T-helper 17 cell (primary cell): ENCODE measurements around the gene HOXD4. TPM values are rescaled to one million over a fixed set of nuclear protein-coding genes. Genes with fewer than 3 reads are reported as not detected.

Experiments used
- ATAC-seq: fragments of 150-1000 bp; cut with Tn5 transposase; 2 replicates; pipeline ENCODE4 v1.10.0; 2021; ENCODE audit warnings: mild to moderate bottlenecking, moderate library complexity
- DNase-seq, 3 donors: peaks; one replicate each; pipeline versions ENCODE4 v3.0.0 to v3.0.0-alpha.2; 2020 to 2021
- H3K9me3 ChIP-seq: one replicate; pipeline ENCODE4 v1.7.0; 2013; ENCODE audit warnings: low read length, mild to moderate bottlenecking; ENCODE audit not compliant: control insufficient read depth, poor library complexity, severe bottlenecking
- H3K27ac Mint-ChIP-seq: one replicate; pipeline ENCODE4 v1.8.0; 2022; ENCODE audit warnings: mild to moderate bottlenecking, moderate library complexity, mixed read lengths
- H3K27me3 Mint-ChIP-seq: one replicate; pipeline ENCODE4 v1.8.0; 2022; ENCODE audit warnings: mixed read lengths
- H3K36me3 Mint-ChIP-seq: one replicate; pipeline ENCODE4 v1.8.0; 2022; ENCODE audit warnings: low read depth, mixed read lengths
- H3K4me1 Mint-ChIP-seq: one replicate; pipeline ENCODE4 v1.8.0; 2022; ENCODE audit warnings: mild to moderate bottlenecking, mixed read lengths
- H3K4me3 Mint-ChIP-seq: one replicate; pipeline ENCODE4 v1.8.0; 2022; ENCODE audit warnings: mild to moderate bottlenecking, moderate library complexity, mixed read lengths
- total RNA-seq, 4 donors: library from RNA in 2 of 4; stranded (reverse) in 2 of 4; gene quantifications; one replicate each; pipeline ENCODE4 v1.2.3 and lab custom pipeline; 2022 to 2026

Gene HOXD4
- total RNA-seq, 2 donors from 2014 or later, result not detected

DNA sequence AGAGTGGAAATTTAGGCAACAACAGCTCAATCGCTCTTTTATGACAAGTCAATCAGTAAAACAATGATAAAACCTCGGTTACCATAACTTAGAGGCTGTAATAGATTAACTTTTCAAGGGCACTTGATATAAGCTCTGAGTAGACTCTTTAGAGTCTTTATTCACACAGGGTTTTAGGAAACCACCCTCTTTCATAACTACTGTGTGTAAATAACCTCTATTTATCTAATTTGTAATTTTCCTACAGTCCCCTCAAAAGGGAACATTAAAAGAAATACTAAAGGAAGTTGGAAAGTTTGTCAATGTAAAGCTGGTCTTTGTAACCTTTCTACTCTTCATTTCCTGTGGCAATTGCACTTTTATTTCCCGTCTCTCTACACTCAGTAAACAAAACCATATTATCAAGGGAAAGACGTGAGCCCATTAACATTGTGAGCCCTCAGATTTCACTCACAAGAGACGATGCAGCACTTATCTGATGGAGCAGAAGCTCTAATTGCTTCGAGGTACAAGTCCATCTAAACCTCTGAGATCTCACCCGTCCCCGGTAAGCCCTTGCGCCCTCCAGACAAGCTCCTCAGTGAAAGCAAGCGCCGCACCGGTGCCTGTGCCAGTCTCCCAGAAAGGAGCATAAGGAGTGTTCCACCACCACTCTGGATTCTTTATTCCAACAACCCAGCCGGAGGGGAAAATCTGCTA is 36.0 kb downstream of the HOXD4 start:
- H3K9me3 ChIP-seq, result no peaks in the 10 kb centered on the region
- no peak for DNase-seq
- peaks cover 79% of the 10 kb centered on the region for H3K27me3 Mint-ChIP-seq
- H3K27ac Mint-ChIP-seq, result no peak overlapping the region
- ATAC-seq, result no peak
- H3K4me3 Mint-ChIP-seq, result peak overlapping the region; percentile 88
- H3K4me1 Mint-ChIP-seq, result peaks cover 21% of the 10 kb centered on the region
- peaks cover 4% of the 10 kb centered on the region for H3K36me3 Mint-ChIP-seq

DNA sequence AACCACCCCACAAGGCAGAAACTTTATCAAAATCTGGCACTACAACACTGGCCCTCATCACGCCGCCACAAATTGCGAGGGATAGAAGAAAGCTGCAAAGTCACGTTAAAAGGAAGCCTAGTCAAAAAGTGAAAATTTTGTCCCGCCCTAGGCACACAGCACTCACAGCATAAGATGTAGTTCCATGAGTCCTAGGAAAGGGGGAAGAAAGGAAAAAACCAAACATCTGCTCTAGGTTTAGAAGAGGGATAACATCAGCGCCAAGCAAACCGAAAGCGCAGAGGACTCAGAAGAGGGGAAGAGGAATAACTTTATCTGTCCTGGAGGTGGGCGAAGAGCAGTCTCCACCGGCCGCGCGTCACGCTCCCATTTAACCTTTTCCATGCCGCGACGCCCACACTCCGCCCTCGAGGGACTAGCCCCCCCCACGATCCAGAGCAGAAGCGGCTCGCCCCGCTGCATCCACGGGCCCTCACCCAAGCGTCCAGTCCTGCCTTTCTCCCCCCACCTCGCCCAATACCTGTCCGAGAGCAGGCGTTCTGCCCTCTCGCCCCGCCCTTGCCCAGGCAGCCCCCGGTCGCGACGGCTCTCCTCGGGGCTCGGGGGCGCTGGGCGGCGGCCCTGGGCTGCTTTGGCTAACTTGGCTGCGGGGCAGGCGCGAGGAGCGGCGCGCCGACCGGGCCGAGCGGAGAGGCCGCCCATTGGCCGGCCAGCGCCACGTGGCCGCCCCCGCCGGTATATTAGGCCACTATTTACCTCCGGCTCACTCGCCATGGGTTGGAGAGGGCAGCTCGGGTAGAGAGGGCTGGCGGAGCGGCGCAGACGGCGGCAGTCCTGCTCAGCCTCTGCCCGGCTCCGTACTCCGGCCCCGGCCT is 36.8 kb downstream of the HOXD4 start, which contains the start of gene HOXD1:
TSS of gene HOXD1 (plus strand) at position 770 of the 875 bp plus-strand sequence. CDS start 134 bp downstream, outside the sequence.
- Mint-ChIP-seq H3K36me3 (peaks cover 4% of the 10 kb centered on the region), H3K27me3 (peaks cover 79% of the 10 kb centered on the region), H3K4me3 (peak within 1 kb of the TSS; percentile 88), H3K4me1 (peaks cover 21% of the 10 kb centered on the region), H3K27ac (no peak within 1 kb of the TSS)
- ATAC-seq (peak; percentile 20), DNase-seq (no peak)
- H3K9me3 ChIP-seq, result no peaks in the 10 kb centered on the region

DNA sequence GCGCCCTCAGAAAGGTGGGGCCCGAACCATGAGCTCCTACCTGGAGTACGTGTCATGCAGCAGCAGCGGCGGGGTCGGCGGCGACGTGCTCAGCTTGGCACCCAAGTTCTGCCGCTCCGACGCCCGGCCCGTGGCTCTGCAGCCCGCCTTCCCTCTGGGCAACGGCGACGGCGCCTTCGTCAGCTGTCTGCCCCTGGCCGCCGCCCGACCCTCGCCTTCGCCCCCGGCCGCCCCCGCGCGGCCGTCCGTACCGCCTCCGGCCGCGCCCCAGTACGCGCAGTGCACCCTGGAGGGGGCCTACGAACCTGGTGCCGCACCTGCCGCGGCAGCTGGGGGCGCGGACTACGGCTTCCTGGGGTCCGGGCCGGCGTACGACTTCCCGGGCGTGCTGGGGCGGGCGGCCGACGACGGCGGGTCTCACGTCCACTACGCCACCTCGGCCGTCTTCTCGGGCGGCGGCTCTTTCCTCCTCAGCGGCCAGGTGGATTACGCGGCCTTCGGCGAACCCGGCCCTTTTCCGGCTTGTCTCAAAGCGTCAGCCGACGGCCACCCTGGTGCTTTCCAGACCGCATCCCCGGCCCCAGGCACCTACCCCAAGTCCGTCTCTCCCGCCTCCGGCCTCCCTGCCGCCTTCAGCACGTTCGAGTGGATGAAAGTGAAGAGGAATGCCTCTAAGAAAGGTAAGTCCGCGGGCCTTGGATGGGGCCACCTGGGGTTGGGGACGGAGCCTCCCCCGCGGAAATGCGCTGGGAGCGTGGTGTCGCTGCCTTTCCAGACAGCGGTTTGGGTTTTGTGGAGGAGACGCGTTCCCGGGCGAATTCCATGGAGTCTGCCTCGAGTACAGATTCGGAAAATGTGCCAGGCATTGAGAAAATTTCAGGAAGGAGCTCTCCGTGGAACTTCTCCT is 37.7 kb downstream of the HOXD4 start:
- H3K27me3 Mint-ChIP-seq, result peaks cover 76% of the 10 kb centered on the region
- H3K36me3 Mint-ChIP-seq, result peaks cover 4% of the 10 kb centered on the region
- peaks cover 21% of the 10 kb centered on the region for H3K4me1 Mint-ChIP-seq
- ATAC-seq (no peak), DNase-seq (no peak)
- no peaks in the 10 kb centered on the region for H3K9me3 ChIP-seq
- H3K4me3 Mint-ChIP-seq, result peak overlapping the region; percentile 79
- H3K27ac Mint-ChIP-seq, result no peak overlapping the region

DNA sequence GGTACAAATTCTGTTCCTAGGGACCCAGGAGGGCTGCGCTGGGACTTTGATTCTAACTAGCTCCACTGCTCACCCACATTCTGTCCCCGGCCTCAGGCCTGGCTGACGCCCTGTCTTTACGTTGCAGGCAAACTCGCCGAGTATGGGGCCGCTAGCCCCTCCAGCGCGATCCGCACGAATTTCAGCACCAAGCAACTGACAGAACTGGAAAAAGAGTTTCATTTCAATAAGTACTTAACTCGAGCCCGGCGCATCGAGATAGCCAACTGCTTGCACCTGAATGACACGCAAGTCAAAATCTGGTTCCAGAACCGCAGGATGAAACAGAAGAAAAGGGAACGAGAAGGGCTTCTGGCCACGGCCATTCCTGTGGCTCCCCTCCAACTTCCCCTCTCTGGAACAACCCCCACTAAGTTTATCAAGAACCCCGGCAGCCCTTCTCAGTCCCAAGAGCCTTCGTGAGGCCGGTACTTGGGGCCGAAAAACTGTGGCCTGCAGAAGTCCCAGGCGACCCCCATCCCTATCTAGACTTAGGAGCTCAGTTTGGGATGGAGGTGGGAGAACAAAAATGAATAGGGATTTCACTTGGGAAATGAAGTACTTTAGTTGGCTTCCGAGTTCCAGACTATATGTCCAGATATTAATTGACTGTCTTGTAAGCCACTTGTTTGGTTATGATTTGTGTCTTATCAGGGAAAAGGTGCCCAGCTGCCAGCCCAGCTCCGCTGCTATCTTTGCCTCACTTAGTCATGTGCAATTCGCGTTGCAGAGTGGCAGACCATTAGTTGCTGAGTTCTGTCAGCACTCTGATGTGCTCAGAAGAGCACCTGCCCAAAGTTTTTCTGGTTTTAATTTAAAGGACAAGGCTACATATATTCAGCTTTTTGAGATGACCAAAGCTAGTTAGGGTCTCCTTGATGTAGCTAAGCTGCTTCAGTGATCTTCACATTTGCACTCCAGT is 38.6 kb downstream of the HOXD4 start:
- no peak for ATAC-seq
- peaks cover 77% of the 10 kb centered on the region for H3K27me3 Mint-ChIP-seq
- peak overlapping the region; percentile 79 for H3K4me3 Mint-ChIP-seq
- no peak overlapping the region for H3K27ac Mint-ChIP-seq
- no peaks in the 10 kb centered on the region for H3K9me3 ChIP-seq
- DNase-seq, result no peak
- H3K36me3 Mint-ChIP-seq, result peaks cover 4% of the 10 kb centered on the region
- peaks cover 21% of the 10 kb centered on the region for H3K4me1 Mint-ChIP-seq

DNA sequence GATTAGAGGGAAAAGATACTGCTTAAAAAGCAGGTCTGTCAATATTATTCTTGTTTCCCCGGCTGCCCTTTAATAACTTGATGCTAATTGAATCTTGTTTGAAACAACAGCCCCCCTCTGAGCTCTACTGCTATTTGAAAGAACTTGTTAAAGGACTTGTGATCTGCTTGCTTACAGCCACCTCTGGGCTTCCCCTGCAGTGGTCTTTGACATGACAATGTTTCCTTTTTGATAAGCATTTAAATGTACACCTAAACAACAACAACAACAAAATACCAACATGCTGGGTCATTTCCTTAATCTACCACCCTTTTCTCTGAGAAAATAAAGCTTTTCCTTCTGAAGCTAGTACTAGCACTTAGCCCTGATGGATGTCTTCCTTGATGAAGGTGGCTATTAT is 41.0 kb downstream of the HOXD4 start:
- no peak overlapping the region for H3K4me3 Mint-ChIP-seq
- no peak overlapping the region for H3K27ac Mint-ChIP-seq
- peaks cover 19% of the 10 kb centered on the region for H3K4me1 Mint-ChIP-seq
- ATAC-seq, result no peak
- no peaks in the 10 kb centered on the region for H3K9me3 ChIP-seq
- peaks cover 7% of the 10 kb centered on the region for H3K36me3 Mint-ChIP-seq
- no peak for DNase-seq
- H3K27me3 Mint-ChIP-seq, result peaks cover 75% of the 10 kb centered on the region

DNA sequence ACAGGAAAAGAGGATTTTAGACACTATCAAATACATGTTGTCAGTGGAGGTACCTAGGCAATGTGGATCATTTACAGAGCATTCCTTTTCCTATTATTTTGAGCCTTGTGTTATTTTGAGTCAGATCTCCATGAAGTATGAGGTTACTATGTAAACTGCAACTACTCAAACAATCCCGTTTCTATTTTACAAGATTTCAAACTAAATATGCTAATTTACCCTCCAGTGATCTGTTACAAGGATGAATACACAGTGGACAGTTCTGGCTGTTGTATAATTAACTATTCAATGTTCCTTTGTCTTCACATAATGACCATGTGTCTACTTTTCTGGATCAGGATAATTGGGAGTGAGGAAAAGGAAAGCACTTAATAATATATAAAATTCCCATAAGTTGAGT is 41.7 kb downstream of the HOXD4 start:
- Mint-ChIP-seq H3K27ac (no peak overlapping the region), H3K4me3 (no peak overlapping the region), H3K4me1 (peaks cover 12% of the 10 kb centered on the region), H3K36me3 (peaks cover 5% of the 10 kb centered on the region), H3K27me3 (peaks cover 75% of the 10 kb centered on the region)
- ATAC-seq (no peak), DNase-seq (no peak)
- H3K9me3 ChIP-seq, result no peaks in the 10 kb centered on the region

DNA sequence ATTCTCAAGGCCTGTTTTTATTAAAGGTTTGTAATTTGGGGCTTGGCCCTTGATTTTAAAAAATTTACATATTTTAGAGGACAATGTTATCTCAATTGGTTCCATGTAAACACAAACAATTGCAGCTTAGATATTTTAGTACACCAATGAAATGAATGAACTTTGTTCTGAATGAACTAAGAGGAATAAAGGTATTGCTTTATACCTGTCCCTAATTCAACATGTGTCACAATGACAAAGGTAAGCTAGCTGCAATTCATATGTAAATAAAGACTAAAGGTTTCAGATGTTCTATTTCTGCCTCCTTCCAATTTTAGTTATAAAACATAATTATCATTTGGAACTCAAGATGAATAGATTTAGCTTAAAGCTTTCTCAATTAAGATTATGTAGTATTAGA is 48.6 kb downstream of the HOXD4 start:
- Mint-ChIP-seq H3K36me3 (peaks cover 3% of the 10 kb centered on the region), H3K27me3 (peaks cover 63% of the 10 kb centered on the region), H3K27ac (no peak overlapping the region), H3K4me1 (no peaks in the 10 kb centered on the region), H3K4me3 (no peak overlapping the region)
- H3K9me3 ChIP-seq, result no peaks in the 10 kb centered on the region
- no peak for DNase-seq
- ATAC-seq, result no peak

DNA sequence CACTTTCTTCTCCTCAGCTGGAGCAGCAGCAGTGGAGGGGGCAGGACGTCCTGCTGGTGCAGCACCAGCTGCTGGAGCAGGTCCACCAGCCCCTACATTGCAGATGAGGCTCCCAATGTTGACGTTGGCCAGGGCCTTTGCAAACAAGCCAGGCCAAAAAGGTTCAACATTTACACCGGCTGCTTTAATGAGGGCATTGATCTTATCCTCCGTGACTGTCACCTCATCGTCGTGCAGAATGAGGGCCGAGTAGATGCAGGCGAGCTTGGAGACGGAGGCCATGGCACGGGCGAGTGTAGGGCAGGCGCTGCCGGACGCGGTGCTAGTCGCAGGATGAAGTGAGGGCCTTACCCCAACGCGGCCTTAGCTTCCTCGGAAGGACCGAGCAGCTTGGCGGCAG is 49.6 kb downstream of the HOXD4 start:
- no peaks in the 10 kb centered on the region for H3K9me3 ChIP-seq
- H3K4me1 Mint-ChIP-seq, result no peaks in the 10 kb centered on the region
- H3K27me3 Mint-ChIP-seq, result peaks cover 59% of the 10 kb centered on the region
- ATAC-seq, result no peak
- peaks cover 3% of the 10 kb centered on the region for H3K36me3 Mint-ChIP-seq
- no peak for DNase-seq
- H3K4me3 Mint-ChIP-seq, result no peak overlapping the region
- no peak overlapping the region for H3K27ac Mint-ChIP-seq

DNA sequence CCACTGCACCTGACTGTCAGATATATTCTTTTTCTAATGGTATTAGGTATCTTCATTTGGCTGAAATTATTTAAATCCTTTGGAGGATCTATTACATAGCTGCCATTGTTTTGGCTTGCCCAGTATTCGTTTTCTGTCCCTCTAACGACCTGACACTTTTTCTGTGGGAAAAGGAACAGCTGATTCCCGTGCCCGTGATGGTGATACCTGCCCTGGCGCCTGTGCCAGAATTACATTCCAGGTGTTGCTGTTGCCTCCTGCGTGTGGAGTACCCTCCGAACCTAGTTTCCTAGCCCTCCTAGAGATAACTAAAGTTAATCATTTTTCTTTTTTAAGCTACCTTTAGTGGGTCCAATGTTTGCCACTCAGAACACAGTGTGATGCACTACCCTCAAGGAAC is 51.1 kb downstream of the HOXD4 start:
- no peak for ATAC-seq
- no peak for DNase-seq
- no peaks in the 10 kb centered on the region for H3K36me3 Mint-ChIP-seq

More for the DNA sequence above, 51.1 kb downstream of the HOXD4 start:
- no peaks in the 10 kb centered on the region for H3K9me3 ChIP-seq
- H3K4me3 Mint-ChIP-seq, result no peak overlapping the region
- H3K27me3 Mint-ChIP-seq, result peaks cover 48% of the 10 kb centered on the region
- no peak overlapping the region for H3K27ac Mint-ChIP-seq
- no peaks in the 10 kb centered on the region for H3K4me1 Mint-ChIP-seq

Other genes with a start within 250 kb of the HOXD4 start
- 10 to 100 TPM; 14.9 to 21.0 TPM for gene LNPK, start 149.3 kb upstream of the HOXD4 start, total RNA-seq
- gene EVX2, start 67.6 kb upstream of the HOXD4 start, total RNA-seq, result not detected
- not detected for gene HOXD13, start 58.8 kb upstream of the HOXD4 start, total RNA-seq
- gene HOXD12, start 51.8 kb upstream of the HOXD4 start, total RNA-seq, result not detected
- not detected for gene HOXD11, start 44.3 kb upstream of the HOXD4 start, total RNA-seq
- gene HOXD10, start 34.8 kb upstream of the HOXD4 start, total RNA-seq, result not detected
- not detected for gene HOXD9, start 28.8 kb upstream of the HOXD4 start, total RNA-seq
- gene HOXD8, start 21.8 kb upstream of the HOXD4 start, total RNA-seq, result not detected
- gene HOXD3, start 5.8 kb downstream of the HOXD4 start, total RNA-seq, result not detected
- gene HOXD1, start 37.1 kb downstream of the HOXD4 start, total RNA-seq, result not detected
- 1 to 10 TPM; 6.1 to 7.5 TPM for gene MTX2, start 117.9 kb downstream of the HOXD4 start, total RNA-seq